Measurements from ENCODE around the gene GGCT.
"Not testable (repeated sequence)": the region's sequence is repeated elsewhere in the genome, so short reads cannot be mapped to it uniquely, and the experiment has no call there.

Gene GGCT

DNA sequence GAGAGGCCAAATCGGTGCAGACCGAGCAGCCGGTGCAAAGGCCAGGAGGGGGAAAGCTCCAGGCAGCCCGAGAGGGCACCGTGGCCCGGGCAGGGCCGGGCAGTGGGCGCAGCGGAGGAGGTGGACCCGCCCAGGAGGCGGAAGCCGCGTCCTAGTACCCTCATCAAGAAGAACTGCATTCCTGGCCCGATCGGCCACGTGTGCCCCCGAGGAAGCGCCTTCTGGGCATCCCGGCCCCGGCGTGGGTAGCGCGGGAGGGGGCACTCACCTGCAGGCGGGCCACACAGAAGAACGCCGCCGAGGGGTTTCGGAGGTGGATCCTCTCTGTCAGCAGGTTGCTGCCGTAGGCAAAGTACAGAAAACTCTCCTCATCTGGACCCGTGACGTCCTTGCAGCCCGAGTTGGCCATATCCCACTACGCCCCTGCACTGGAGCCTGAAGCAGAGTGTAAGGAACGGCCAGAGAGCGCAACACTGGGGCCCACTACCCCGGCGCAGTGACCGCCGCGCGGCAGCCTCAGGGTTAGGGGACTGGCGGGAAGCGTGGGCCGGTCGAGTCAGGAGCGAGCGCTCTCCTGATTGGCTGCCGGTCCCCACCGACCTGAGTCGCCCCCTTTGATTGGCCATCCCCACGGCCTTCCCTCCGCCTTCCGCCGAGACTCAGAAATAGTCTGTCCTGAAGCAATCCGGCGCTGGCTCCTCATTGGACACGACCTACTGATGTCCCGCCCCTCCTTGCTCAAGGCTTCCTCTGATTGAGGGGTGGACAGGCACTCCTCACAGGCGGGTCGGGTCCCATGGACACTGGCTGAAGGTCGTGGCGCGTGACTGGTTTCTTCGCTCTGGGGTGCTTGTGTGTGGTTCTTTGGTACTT is at the start of gene GGCT:
Gene GGCT (minus strand): TSS at position 529 of the 873 bp plus-strand sequence. CDS start 120 bp downstream, at position 409.
- DNase-seq (ENCODE audit: low read depth): peak; percentile 98

DNA sequence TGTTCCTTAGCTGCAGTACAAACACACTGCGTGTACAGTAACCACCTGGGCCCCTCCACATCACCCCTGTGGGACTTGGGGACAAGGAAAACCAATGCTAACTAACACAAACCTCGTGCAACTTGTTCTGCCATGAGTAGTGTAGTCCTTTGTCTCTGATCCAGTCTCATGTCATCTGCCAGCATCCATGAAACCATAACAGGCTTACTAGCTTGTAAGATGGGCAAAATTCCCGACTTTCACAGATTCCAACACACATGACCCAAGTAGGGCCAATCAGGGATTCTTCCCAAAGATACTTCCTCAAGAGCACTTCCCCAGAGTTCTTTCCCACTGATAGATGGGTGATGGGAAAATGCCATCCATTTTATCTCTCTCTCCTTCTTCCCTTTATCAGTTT is 48.9 kb upstream of the GGCT start:
- DNase-seq (ENCODE audit: low read depth): no peak

DNA sequence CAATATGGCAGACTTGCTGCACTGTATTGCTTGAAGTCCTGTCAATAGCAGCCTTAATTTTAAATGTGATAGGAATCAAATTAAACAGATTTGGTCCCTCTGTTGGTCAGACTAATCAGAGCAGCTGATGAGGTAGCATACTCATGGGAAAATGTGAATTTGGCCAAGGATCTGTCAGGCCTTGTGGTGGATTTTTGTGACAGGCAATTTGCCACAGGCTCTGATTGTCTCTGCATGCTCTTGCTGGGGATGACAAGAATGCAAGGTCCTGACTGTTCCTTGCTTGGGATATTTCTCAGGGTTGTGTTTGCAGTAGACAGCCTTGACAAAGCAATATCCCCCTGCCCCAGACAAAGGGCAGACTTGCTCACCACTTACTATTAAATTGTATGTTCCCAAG is 48.5 kb upstream of the GGCT start:
- no peak for DNase-seq (ENCODE audit: low read depth)

- DNase-seq (ENCODE audit: low read depth): no peak
These were observed 47.7 kb upstream of the GGCT start for GRCh38 chr7:30552330-30552729.

- DNase-seq (ENCODE audit: low read depth): no peak
These were observed 45.4 kb upstream of the GGCT start for GRCh38 chr7:30549931-30550493.

DNA sequence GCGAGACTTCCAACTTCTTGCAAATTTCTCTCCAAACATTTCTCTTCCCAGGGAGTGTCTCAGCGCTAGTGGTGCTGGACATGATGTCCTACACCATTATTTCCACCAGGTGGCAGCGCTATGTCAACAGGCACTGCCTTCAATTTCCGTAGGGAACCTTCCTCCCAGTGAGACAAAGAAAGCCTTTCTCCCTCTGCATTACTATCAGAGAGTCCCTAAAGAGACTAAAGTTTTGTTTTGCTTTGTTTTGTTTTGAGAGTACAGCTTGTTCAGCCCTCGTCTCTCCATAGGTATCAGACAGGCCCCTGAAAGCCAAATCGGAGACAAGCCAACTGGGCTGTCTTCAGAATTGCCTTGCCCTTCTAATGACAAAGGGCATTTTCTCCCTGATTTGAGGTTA is 44.2 kb upstream of the GGCT start:
- DNase-seq (ENCODE audit: low read depth): peak; percentile 49

- no peak for DNase-seq (ENCODE audit: low read depth)
These were observed 42.0 kb upstream of the GGCT start for GRCh38 chr7:30546596-30546995.

- no peak for DNase-seq (ENCODE audit: low read depth)
These were observed 41.3 kb upstream of the GGCT start for GRCh38 chr7:30545791-30546555.

DNA sequence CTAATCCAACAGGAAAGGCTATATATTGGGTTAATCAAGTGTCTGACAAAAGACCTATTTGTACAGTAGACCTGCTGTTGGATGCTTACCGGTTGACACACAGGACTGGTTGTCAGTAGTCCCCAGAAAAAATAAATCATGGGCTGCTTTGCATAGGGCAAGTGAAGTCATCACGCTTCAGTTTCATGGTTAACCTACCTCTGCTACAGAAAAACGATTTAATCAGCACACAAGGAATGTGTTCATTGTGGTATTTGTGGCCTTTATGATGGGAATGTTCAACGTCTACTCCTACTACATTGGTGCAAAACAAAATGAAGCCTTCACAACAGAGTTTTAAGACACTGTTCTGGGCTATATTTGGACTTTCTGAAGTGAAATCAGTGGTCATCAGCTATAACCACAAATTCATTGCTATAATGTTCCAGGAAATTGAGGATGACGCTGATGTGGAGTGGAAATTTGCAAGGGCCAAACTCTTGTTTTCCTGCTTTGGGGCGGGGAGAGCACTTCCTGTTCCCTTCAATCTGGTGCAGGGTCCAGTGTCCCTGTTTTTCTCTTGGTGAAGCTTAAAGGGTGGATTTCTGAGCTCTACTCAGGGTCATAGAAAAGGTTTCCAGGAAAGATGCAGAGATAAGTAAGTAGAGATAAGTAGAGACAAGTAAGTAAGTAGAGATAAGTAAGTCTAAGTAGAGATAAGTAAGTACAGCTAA is 39.3 kb upstream of the GGCT start:
- no peak for DNase-seq (ENCODE audit: low read depth)

- DNase-seq (ENCODE audit: low read depth): not testable (repeated sequence)
These were observed 38.5 kb upstream of the GGCT start for GRCh38 chr7:30543115-30543514.

DNA sequence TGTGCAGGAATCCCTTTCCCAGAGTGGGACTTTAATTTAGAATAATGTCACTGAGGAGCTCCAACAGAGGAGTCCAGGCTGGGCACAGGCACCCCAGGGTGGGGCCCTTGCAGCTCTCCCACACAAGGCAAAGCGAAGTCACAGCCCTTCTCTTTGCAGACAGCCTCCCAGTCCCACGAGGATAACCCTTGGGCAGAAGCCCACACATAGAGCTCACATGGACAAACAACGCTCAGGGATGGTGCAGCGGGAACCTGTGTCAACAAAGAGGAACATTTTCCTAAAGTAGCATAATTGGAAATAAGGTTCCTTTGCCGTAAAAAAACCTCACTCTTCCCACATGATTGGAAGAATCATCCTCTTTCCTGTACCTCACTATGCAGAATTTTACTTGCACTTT is 29.3 kb upstream of the GGCT start:
- DNase-seq (ENCODE audit: low read depth): no peak

GRCh38 chr7:30531286-30531685 is 26.7 kb upstream of the GGCT start:
- no peak for DNase-seq (ENCODE audit: low read depth)

DNA sequence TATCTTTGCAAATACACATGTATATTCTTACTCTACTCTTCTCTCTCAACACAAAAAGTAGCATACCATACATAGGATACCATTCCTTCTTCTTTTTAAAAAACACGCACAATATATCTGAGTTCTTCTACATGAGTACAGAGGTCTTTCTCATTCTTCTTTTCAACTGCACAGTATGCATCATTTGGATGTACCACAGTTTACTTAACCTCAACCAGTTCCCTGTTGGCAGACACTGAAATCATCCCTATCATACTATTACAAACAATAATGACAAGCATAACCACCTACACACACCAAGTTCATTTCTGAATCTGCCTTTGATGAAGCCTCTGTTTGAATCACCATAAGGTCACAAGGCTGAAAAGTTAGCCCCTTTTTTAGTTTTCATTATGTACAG is 25.7 kb upstream of the GGCT start:
- DNase-seq (ENCODE audit: low read depth): no peak

GRCh38 chr7:30528779-30529178 is 24.1 kb upstream of the GGCT start:
- no peak for DNase-seq (ENCODE audit: low read depth)

- DNase-seq (ENCODE audit: low read depth): not testable (repeated sequence)
These were observed 22.7 kb upstream of the GGCT start for GRCh38 chr7:30527297-30527696.

DNA sequence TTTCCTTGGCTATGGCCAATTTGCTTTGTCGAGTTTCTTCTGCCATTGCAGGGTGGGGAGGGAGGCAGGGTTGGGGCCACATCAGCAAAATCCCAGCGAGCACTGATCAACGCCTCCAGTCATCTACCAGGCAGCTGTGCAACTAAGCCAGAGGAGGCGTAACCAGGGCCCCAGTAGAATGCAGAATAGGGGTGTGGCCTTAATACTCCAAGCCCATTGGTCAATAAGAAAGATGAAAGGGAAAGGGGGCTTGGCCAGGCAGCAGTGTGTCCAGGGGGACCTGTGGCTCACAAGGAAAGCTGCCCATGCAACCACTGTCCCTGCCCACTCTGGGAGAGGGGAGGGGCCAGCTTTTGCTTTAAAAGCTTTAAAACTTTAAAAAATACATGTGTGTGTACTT is 21.5 kb upstream of the GGCT start:
- DNase-seq (ENCODE audit: low read depth): no peak

DNA sequence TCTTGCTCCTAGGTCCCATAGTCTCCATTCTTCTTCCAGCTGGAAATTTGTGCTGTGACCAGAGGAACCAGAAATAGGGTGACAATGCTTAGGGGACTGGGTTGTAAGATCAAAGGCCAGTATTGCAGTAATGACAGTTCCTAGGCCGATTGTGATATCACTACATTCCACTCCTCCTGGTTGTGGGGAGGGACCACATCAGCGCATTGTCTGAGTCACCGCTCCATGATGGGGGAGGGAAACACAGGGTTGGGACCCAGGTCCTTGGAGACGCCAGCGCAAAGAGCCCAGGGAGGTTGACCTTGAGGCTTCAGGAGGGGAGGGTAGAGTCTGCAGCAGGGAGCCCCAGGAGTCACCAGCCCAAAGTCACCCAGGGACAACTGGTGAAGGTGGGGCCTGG is 20.8 kb upstream of the GGCT start:
- DNase-seq (ENCODE audit: low read depth): no peak

DNA sequence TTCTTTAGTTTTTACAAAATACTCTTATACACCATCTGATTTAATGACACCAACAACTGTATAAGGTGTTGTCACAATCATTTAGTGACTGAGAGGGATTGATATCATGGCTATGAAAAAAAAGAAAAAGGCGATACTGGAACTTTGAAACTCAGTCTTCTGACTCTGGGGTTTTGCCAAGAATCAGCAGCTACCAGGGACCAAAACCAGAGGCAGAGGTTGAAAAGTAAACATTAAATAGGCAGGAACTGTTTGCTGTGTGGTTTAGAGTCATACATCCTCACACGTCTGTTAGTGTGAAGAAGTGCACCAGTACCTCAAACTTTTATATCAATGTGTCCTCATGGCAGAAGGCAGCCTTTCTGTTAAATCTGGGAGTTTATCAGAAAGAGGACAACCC is 19.9 kb upstream of the GGCT start:
- DNase-seq (ENCODE audit: low read depth): no peak

- no peak for DNase-seq (ENCODE audit: low read depth)
These were observed 18.8 kb upstream of the GGCT start for GRCh38 chr7:30523466-30523865.

- no peak for DNase-seq (ENCODE audit: low read depth)
These were observed 17.5 kb upstream of the GGCT start for GRCh38 chr7:30522159-30522558.

DNA sequence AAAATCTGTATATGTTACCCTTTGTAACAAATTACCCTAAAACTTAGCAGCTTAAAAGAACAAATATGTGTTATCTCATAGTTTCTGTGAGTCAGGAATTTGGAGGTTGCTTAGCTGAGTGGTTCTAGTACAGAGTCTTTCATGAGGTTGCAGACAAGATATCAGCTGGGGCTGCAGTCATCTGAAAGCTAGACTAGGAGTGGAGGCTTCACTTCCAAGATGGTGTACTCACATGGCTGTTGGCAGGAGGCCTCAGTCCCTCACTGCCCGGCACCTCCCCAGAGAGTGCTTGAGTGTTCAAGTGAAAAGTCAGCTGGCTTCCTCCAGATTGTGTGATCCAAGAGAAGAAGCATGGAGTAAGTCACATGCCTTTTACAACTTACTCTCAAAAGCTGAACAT is 16.9 kb upstream of the GGCT start:
- no peak for DNase-seq (ENCODE audit: low read depth)

DNA sequence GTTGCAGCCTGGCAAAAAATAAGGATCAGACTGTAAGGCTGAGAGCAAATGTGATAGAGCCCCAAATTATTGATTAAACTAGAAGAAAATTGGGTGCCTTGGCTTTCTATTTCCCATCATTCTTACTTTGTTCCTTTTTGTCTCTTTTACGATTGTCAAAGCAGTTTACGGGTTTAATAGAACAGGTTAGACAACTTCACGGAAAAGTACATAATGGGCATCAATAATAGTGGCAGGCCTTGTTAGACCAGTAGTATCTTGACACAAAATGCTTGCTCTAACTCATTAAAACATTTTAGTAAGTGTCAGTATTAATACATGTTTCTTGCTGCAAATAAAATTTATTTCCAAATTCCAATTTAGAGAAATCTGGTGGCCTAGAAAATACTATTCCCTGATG is 14.5 kb upstream of the GGCT start:
- DNase-seq (ENCODE audit: low read depth): no peak

Measured in HS-5 (cell line).